H9 (cell line): Measurements from ENCODE around the gene GLT6D1. TPM values are rescaled to one million over a fixed set of nuclear protein-coding genes. Genes with fewer than 3 reads are reported as not detected.

ENCODE experiments used
- DNase-seq: peaks from one replicate; pipeline ENCODE4 v3.0.0-alpha.2; 2017
- H2AFZ ChIP-seq: one replicate; pipeline ENCODE4 v1.6.1; 2013; ENCODE audit warnings: mild to moderate bottlenecking, low read length, control low read depth, moderate library complexity
- H2AK5ac ChIP-seq: 2 replicates; pipeline ENCODE4 v1.6.1; 2013; ENCODE audit warnings: low read length, control low read depth, mixed read lengths; ENCODE audit not compliant: insufficient read length
- H2BK120ac ChIP-seq: one replicate; pipeline ENCODE4 v1.6.1; 2013; ENCODE audit warnings: low read depth, mild to moderate bottlenecking, low read length, control low read depth, inconsistent platforms; ENCODE audit not compliant: poor library complexity, severe bottlenecking
- H2BK12ac ChIP-seq: 2 replicates; pipeline ENCODE4 v1.6.1; 2013; ENCODE audit warnings: low read length, control low read depth, mixed read lengths, low read depth; ENCODE audit not compliant: insufficient read length
- H2BK15ac ChIP-seq: 2 replicates; pipeline ENCODE4 v1.6.1; 2013; ENCODE audit warnings: low read depth, low read length, control low read depth
- H2BK20ac ChIP-seq: one replicate; pipeline ENCODE4 v1.6.1; 2013; ENCODE audit warnings: low read depth, mild to moderate bottlenecking, low read length, control low read depth, inconsistent platforms; ENCODE audit not compliant: poor library complexity, severe bottlenecking
- H2BK5ac ChIP-seq: 2 replicates; pipeline ENCODE4 v1.6.1; 2013; ENCODE audit warnings: low read length, control low read depth, mixed read lengths; ENCODE audit not compliant: insufficient read length
- H3K14ac ChIP-seq: 2 replicates; pipeline ENCODE4 v1.6.1; 2013; ENCODE audit warnings: low read length, control low read depth; ENCODE audit not compliant: insufficient read depth
- H3K18ac ChIP-seq: 2 replicates; pipeline ENCODE4 v1.6.1; 2013; ENCODE audit warnings: low read depth, mild to moderate bottlenecking, mixed read lengths, low read length, control low read depth; ENCODE audit not compliant: insufficient read length
- H3K23ac ChIP-seq: 2 replicates; pipeline ENCODE4 v1.6.1; 2013; ENCODE audit warnings: low read length, control low read depth, mixed read lengths, low read depth; ENCODE audit not compliant: insufficient read length
- H3K23me2 ChIP-seq: 2 replicates; pipeline ENCODE4 v1.6.1; 2013; ENCODE audit warnings: low read depth, mild to moderate bottlenecking, mixed read lengths, low read length, control low read depth; ENCODE audit not compliant: insufficient read length, poor library complexity, severe bottlenecking
- H3K27ac ChIP-seq: 2 replicates; pipeline ENCODE4 v1.5.1; 2013; ENCODE audit warnings: low read length, control low read depth, mixed read lengths, low read depth; ENCODE audit not compliant: insufficient read length
- H3K27me3 ChIP-seq: 2 replicates; pipeline ENCODE4 v1.6.1; 2013; ENCODE audit warnings: low read length, control low read depth, inconsistent platforms; ENCODE audit not compliant: insufficient read depth
- H3K4ac ChIP-seq: 2 replicates; pipeline ENCODE4 v1.6.1; 2013; ENCODE audit warnings: low read depth, mild to moderate bottlenecking, control low read depth, inconsistent platforms, low read length, moderate library complexity
- H3K4me1 ChIP-seq: 2 replicates; pipeline ENCODE4 v1.6.1; 2013; ENCODE audit warnings: low read length, control low read depth, inconsistent platforms; ENCODE audit not compliant: insufficient read depth
- H3K4me2 ChIP-seq: 2 replicates; pipeline ENCODE4 v1.6.1; 2013; ENCODE audit warnings: low read length, control low read depth, mixed read lengths; ENCODE audit not compliant: insufficient read length, insufficient read depth
- H3K56ac ChIP-seq: 2 replicates; pipeline ENCODE4 v1.6.1; 2013; ENCODE audit warnings: low read depth, mild to moderate bottlenecking, mixed read lengths, low read length, control low read depth; ENCODE audit not compliant: insufficient read length
- H3K79me1 ChIP-seq: 2 replicates; pipeline ENCODE4 v1.6.1; 2013; ENCODE audit warnings: low read depth, mild to moderate bottlenecking, moderate library complexity, low read length, control low read depth, inconsistent platforms; ENCODE audit not compliant: insufficient read depth, poor library complexity, severe bottlenecking
- H3K79me2 ChIP-seq: 2 replicates; pipeline ENCODE4 v1.6.1; 2013; ENCODE audit warnings: low read length, control low read depth, inconsistent platforms; ENCODE audit not compliant: insufficient read depth
- H3K9ac ChIP-seq: 2 replicates; pipeline ENCODE4 v1.6.1; 2013; ENCODE audit warnings: low read length, control low read depth, mixed read lengths; ENCODE audit not compliant: insufficient read length; ENCODE audit errors: extremely low read depth
- H3K9me3 ChIP-seq: one replicate; pipeline ENCODE4 v1.6.1; 2013; ENCODE audit warnings: low read depth, low read length, inconsistent platforms; ENCODE audit not compliant: control insufficient read depth
- H3T11ph ChIP-seq: one replicate; pipeline ENCODE4 v1.6.1; 2013; ENCODE audit warnings: mild to moderate bottlenecking, low read length, control low read depth, inconsistent platforms
- H4K20me1 ChIP-seq: one replicate; pipeline ENCODE4 v1.6.1; 2013; ENCODE audit not compliant: control insufficient read depth, insufficient read length, insufficient read depth
- H4K5ac ChIP-seq: 2 replicates; pipeline ENCODE4 v1.6.1; 2013; ENCODE audit warnings: low read depth, mild to moderate bottlenecking, mixed read lengths, low read length, control low read depth; ENCODE audit not compliant: insufficient read length
- H4K8ac ChIP-seq: replicated peaks from 2 replicates; pipeline ENCODE4 v1.6.1; 2013; ENCODE audit warnings: low read length, control low read depth, mixed read lengths, low read depth; ENCODE audit not compliant: insufficient read length
- H4K91ac ChIP-seq: 2 replicates; pipeline ENCODE4 v1.6.1; 2013; ENCODE audit warnings: low read depth, mild to moderate bottlenecking, moderate library complexity, mixed read lengths, low read length, control low read depth; ENCODE audit not compliant: insufficient read length
- H3K27ac Mint-ChIP-seq, 3 experiments: 2 replicates in 2 of 3; 3 replicates in 1 of 3; pipeline ENCODE4 v1.8.0; 2020 to 2021; ENCODE audit warnings: mixed read lengths in 3 of 3, mild to moderate bottlenecking in 1 of 3, moderate library complexity in 1 of 3
- H3K27me3 Mint-ChIP-seq: 2 replicates; pipeline ENCODE4 v1.8.0; 2021; ENCODE audit warnings: low read depth, mild to moderate bottlenecking, moderate library complexity, mixed read lengths
- H3K36me3 Mint-ChIP-seq, 3 experiments: 2 replicates in 2 of 3; 3 replicates in 1 of 3; pipeline ENCODE4 v1.8.0; 2020 to 2021; ENCODE audit warnings: low read depth in 3 of 3, mixed read lengths in 3 of 3; ENCODE audit not compliant: insufficient read depth in 1 of 3
- H3K4me1 Mint-ChIP-seq, 2 experiments: 2 replicates each; pipeline ENCODE4 v1.8.0; 2020; ENCODE audit warnings: mixed read lengths in 2 of 2
- H3K4me3 Mint-ChIP-seq, 2 experiments: 2 replicates in 1 of 2; 3 replicates in 1 of 2; pipeline ENCODE4 v1.8.0; 2020 to 2021; ENCODE audit warnings: mild to moderate bottlenecking in 2 of 2, mixed read lengths in 2 of 2, moderate library complexity in 1 of 2
- H3K9me3 Mint-ChIP-seq, 2 experiments: 2 replicates in 1 of 2; 3 replicates in 1 of 2; pipeline ENCODE4 v1.8.0; 2020; ENCODE audit warnings: mild to moderate bottlenecking in 2 of 2, mixed read lengths in 2 of 2, moderate library complexity in 1 of 2
- CTCF ChIP-seq: fragments of 200-600 bp; sonication (generic); conservative IDR thresholded peaks from 3 replicates; pipeline ENCODE4 v1.8.0; 2021; ENCODE audit warnings: antibody characterized with exemption, mild to moderate bottlenecking
- WGBS: extraction: QIAGEN DNeasy Blood & Tissue Kit; methylation state at CpG from one replicate; pipeline ENCODE4 v1.1.7; 2013; ENCODE audit warnings: missing lambda C conversion rate, low lambda C conversion rate, mixed read lengths; ENCODE audit not compliant: insufficient read length; ENCODE audit errors: extremely low coverage; 5-methylcytosine and 5-hydroxymethylcytosine counted together
- total RNA-seq: library from RNA; stranded (reverse); gene quantifications from 2 replicates; pipeline ENCODE4 v1.2.1, GENCODE V29; 2021

The GLT6D1 gene
- total RNA-seq, 1 experiment from 2014 or later = not detected

GRCh38 chr9:135681161-135681560 is 41.8 kb upstream of the GLT6D1 start:
- Histone ChIP-seq H2BK20ac (no peak overlapping the region), H4K91ac (no peak overlapping the region), H2AK5ac (no peak overlapping the region), H3K79me2 (no peaks in the 10 kb centered on the region), H2BK12ac (no peak overlapping the region), H4K20me1 (no peaks in the 10 kb centered on the region), H3K18ac (no peak overlapping the region), H3K56ac (no peak overlapping the region), H4K8ac (no peak overlapping the region), H2BK15ac (no peak overlapping the region), H3K4me2 (no peak overlapping the region), H3K9me3 (no peaks in the 10 kb centered on the region), H3K27me3 (no peaks in the 10 kb centered on the region), H2AFZ (no peak overlapping the region), H2BK5ac (no peak overlapping the region), H3K14ac (no peak overlapping the region), H3K23me2 (no peaks in the 10 kb centered on the region), H4K5ac (no peak overlapping the region), H3K27ac (no peak overlapping the region), H3K4me1 (no peaks in the 10 kb centered on the region), H3T11ph (no peak overlapping the region), H3K23ac (no peak overlapping the region), H2BK120ac (no peak overlapping the region), H3K79me1 (no peaks in the 10 kb centered on the region), H3K9ac (no peak overlapping the region), H3K4ac (no peak overlapping the region)
- H3K9me3 Mint-ChIP-seq = peaks cover 2 to 3% of the 10 kb centered on the region in 2 experiments; a peak in 3 of 5 replicates
- H3K27me3 Mint-ChIP-seq = no peaks in the 10 kb centered on the region
- no CpG with 5 or more reads among the region's 5 CpGs for WGBS
- H3K36me3 Mint-ChIP-seq = no peaks in the 10 kb centered on the region; a peak in 1 of 7 replicates
- peaks cover 9 to 16% of the 10 kb centered on the region in 2 experiments for H3K4me1 Mint-ChIP-seq
- DNase-seq = no peak
- no peak overlapping the region for H3K27ac Mint-ChIP-seq
- TF ChIP-seq CTCF = no peak
- H3K4me3 Mint-ChIP-seq = no peak overlapping the region
